Esophagus squamous epithelium (tissue), 5 donors: ENCODE measurements around the gene PANX2. TPM values are rescaled to one million over a fixed set of nuclear protein-coding genes. Genes with fewer than 3 reads are reported as not detected.
"Not testable (repeated sequence)": the region's sequence is repeated elsewhere in the genome, so short reads cannot be mapped to it uniquely, and the experiment has no call there.

Source experiments
- DNase-seq: peaks from one replicate; lab custom pipeline; 2025; lab: John Stamatoyannopoulos, UW
- H3K27ac ChIP-seq, 4 donors: fragments of 200-600 bp; sonication (generic); one replicate each; pipeline ENCODE4 v1.5.1; 2016 to 2019; ENCODE audit warnings: mild to moderate bottlenecking in 1 of 4
- H3K27me3 ChIP-seq, 4 donors: fragments of 200-600 bp; sonication (generic); 1 replicate in 3 of 4; 2 replicates in 1 of 4; pipeline versions ENCODE4 v1.5.1 to v1.6.0; 2017 to 2021; ENCODE audit warnings: antibody characterized with exemption in 1 of 4
- H3K36me3 ChIP-seq, 3 donors: fragments of 200-600 bp; sonication (generic); one replicate each; pipeline ENCODE4 v1.5.1; 2016 to 2019
- H3K4me1 ChIP-seq, 3 donors: fragments of 200-600 bp; sonication (generic); one replicate each; pipeline ENCODE4 v1.5.1; 2017 to 2019
- H3K4me3 ChIP-seq, 4 donors: fragments of 200-600 bp; sonication (generic); 1 replicate in 3 of 4; 2 replicates in 1 of 4; pipeline ENCODE4 v1.5.1; 2016 to 2019; ENCODE audit warnings: mild to moderate bottlenecking in 2 of 4, moderate library complexity in 1 of 4
- H3K9me3 ChIP-seq, 3 donors: fragments of 200-600 bp; sonication (generic); one replicate each; pipeline ENCODE4 v1.5.1; 2016 to 2019
- POLR2A ChIP-seq, 4 donors: fragments of 450-650 bp; IDR thresholded peaks; one replicate each; pipeline ENCODE4 v1.6.1; 2017; ENCODE audit warnings: antibody characterized with exemption in 4 of 4, mild to moderate bottlenecking in 4 of 4, moderate library complexity in 3 of 4
- WGBS, 2 donors: methylation state at CpG; one replicate each; pipeline ENCODE4 v1.1.5; 2018; 5-methylcytosine and 5-hydroxymethylcytosine counted together
- intact Hi-C: fragments of 100-400 bp; cut with DNase I; formaldehyde crosslinking; loops from one replicate; pipeline ENCODE4 v1.15.0; 2022
- total RNA-seq, 4 donors: library from RNA; depleted of rRNA; stranded (reverse); fragments of >200 nt; gene quantifications; one replicate each; pipeline ENCODE4 v1.1.0, GENCODE V29; 2016
- TF ChIP-seq, protein P1 (sequence below), 6 experiments: fragments of 450-650 bp in 4 of 6; fragments of 200-600 bp in 2 of 6; sonication (generic) in 2 of 6; IDR thresholded peaks; one replicate each; pipeline ENCODE4 v1.5.1; 2016 to 2019; ENCODE audit warnings: antibody characterized with exemption in 6 of 6, mild to moderate bottlenecking in 4 of 6, moderate library complexity in 4 of 6
- donor health status: DM: yes; HTN: yes; CAD: no.

PANX2 gene
- total RNA-seq, 4 donors from 2014 or later = 1.6 to 4.5 (median 3.4) TPM

DNA sequence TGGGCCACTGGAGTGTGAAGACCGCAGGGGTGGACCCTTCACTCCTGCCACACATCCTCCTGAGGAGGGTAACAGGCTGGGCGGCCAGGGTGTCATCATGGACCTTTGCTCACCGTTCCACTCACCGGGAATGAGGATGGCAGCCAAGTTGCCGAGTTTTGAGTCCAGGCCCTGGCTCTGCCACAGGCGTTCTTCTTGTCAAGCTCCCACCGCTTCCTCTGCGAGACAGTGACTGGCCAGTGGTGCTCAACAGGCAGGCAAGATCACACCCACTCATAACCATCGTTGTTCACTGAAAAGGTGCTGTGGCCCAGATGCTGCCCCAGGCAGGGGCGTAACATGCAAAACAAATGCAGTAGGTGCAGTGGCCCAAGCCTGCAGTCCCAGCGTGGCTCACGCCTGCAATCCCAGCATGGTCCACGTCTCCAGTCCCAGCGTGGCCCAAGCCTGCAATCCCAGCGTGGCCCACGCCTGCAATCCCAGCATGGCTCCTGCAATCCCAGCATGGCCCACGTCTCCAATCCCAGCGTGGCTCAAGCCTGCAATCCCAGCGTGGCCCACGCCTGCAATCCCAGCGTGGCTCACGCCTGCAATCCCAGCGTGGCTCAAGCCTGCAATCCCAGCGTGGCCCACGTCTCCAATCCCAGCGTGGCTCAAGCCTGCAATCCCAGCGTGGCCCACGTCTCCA, 5.0 kb upstream of the PANX2 start:
- intact Hi-C loops = no loop called here
- no peak for DNase-seq
- peaks cover 0 to 35% (median 2%) of the 10 kb centered on the region in 4 donors for H3K27me3 ChIP-seq
- 88 to 94% methylated on average over 8 to 9 of the region's 28 CpGs for WGBS, 2 donors
- no peak for TF ChIP-seq POLR2A (IDR thresholded peaks at IDR 0.05)
- TF ChIP-seq, protein P1, sequence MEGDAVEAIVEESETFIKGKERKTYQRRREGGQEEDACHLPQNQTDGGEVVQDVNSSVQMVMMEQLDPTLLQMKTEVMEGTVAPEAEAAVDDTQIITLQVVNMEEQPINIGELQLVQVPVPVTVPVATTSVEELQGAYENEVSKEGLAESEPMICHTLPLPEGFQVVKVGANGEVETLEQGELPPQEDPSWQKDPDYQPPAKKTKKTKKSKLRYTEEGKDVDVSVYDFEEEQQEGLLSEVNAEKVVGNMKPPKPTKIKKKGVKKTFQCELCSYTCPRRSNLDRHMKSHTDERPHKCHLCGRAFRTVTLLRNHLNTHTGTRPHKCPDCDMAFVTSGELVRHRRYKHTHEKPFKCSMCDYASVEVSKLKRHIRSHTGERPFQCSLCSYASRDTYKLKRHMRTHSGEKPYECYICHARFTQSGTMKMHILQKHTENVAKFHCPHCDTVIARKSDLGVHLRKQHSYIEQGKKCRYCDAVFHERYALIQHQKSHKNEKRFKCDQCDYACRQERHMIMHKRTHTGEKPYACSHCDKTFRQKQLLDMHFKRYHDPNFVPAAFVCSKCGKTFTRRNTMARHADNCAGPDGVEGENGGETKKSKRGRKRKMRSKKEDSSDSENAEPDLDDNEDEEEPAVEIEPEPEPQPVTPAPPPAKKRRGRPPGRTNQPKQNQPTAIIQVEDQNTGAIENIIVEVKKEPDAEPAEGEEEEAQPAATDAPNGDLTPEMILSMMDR (IDR thresholded peaks at IDR 0.05) = no peak
- no peak overlapping the region for H3K27ac ChIP-seq
- H3K4me3 ChIP-seq = no peak overlapping the region
- H3K36me3 ChIP-seq = no peaks in the 10 kb centered on the region
- H3K4me1 ChIP-seq = peaks cover 3 to 11% (median 11%) of the 10 kb centered on the region in 3 donors
- no peaks in the 10 kb centered on the region for H3K9me3 ChIP-seq

DNA sequence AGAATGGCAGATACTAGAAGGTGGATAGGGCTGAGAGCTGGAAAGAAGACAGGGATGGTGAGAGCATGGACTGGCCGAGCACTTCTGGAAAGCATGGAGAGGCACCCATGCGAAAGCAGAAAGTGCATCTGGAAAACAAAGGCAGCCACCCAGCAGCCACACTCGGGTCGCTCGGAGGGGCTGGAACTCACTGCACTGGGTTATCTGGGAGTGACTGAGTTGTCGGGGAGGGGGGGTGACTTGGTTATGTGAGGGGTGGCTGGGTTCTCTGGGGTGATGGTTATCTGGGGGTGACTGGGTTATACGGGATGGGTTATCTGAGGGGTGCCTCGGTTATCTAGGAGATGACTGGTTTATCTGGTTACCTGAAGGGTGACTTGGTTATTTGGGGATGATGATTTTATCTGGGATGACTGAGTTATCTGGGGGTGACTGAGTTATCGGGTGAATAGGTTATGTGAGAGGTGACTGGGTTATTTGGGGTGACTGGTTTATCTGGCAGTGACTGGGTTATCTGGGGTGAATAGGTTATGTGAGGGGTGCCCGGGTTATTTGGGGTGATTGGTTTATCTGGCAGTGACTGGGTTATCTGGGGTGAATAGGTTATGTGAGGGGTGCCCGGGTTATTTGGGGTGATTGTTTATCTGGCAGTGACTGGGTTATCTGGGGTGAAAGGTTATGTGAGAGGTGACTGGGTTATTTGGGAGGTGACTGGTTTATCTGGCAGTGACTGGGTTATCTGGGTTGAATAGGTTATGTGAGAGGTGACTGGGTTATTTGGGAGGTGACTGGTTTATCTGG, 2.6 kb upstream of the PANX2 start:
- Histone ChIP-seq H3K4me3 (no peak overlapping the region), H3K36me3 (no peaks in the 10 kb centered on the region), H3K27me3 (peaks cover 0 to 48% (median 2%) of the 10 kb centered on the region in 4 donors), H3K4me1 (peaks cover 3 to 28% (median 23%) of the 10 kb centered on the region in 3 donors), H3K9me3 (no peaks in the 10 kb centered on the region), H3K27ac (no peak overlapping the region)
- no peak for DNase-seq
- intact Hi-C loops = no loop called here
- no peak for TF ChIP-seq POLR2A (IDR thresholded peaks at IDR 0.05)
- TF ChIP-seq, protein P1 (IDR thresholded peaks at IDR 0.05) = no peak
- 62 to 69% methylated on average over 7 to 11 of the region's 11 CpGs for WGBS, 2 donors

DNA sequence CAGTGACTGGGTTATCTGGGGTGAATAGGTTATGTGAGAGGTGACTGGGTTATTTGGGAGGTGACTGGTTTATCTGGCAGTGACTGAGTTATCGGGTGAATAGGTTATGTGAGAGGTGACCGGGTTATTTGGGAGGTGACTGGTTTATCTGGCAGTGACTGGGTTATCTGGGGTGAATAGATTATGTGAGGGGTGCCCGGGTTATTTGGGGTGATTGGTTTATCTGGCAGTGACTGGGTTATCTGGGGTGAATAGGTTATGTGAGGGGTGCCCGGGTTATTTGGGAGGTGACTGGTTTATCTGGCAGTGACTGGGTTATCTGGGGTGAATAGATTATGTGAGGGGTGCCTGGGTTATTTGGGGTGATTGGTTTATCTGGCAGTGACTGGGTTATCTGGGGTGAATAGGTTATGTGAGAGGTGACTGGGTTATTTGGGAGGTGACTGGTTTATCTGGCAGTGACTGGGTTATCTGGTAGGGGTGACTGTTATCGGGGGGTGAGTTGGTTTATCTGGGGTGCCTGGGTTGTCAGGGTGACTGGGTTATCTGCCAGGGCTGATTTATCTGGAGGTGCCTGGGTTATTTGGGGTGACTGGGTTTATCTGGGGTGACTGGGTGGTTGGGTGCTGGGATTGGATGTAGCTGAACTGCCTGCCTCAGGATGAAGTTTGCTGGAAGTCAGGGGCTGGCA, 1.9 kb upstream of the PANX2 start:
- H3K9me3 ChIP-seq, DNase-seq, H3K36me3 ChIP-seq, intact Hi-C loops, H3K4me3 ChIP-seq, H3K27ac ChIP-seq: not testable (repeated sequence)
- peaks cover 3 to 28% (median 23%) of the 10 kb centered on the region in 3 donors for H3K4me1 ChIP-seq
- whole genome bisulfite sequencing, 2 donors = 70 to 79% methylated on average over 5 of the region's 5 CpGs
- peaks cover 0 to 55% (median 2%) of the 10 kb centered on the region in 4 donors for H3K27me3 ChIP-seq

DNA sequence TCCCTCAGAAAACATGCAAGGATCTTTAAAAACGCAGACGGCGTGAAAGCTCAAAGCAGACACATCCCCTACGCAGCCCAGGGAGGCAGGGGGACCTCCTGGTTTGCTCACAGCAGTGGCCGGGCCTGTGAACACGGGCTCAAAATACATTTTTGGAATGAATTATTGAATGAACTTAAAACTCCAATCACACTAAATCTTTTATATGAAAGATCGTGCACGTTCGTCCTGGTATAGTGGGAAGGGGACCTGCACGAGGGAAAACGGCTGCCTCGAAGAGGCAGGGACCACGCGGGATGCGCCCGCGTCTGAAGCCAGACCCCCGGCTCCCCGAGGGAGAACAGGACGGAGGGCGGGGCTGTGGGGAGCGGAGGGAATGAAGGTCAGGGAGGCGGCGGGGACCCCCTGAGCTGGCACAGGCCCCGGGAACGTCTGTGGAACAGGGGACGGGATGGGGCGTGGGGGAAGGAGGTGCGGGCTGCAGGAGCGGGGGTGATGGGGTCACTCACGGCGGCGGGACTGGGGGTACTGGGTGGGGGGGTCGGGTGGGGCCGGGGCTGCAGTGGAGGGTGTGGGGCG, 1.3 kb upstream of the PANX2 start:
- DNase-seq = no peak
- Histone ChIP-seq H3K9me3 (no peaks in the 10 kb centered on the region), H3K4me3 (peak overlapping the region; percentile 47 to 84 (median 57)), H3K4me1 (peaks cover 3 to 28% (median 23%) of the 10 kb centered on the region in 3 donors), H3K36me3 (no peaks in the 10 kb centered on the region), H3K27ac (peak overlapping the region in 2 of 4 donors; percentile 30 to 54), H3K27me3 (peaks cover 0 to 60% (median 2%) of the 10 kb centered on the region in 4 donors)
- TF ChIP-seq, protein P1 (IDR thresholded peaks at IDR 0.05) = no peak
- TF ChIP-seq POLR2A (IDR thresholded peaks at IDR 0.05) = no peak
- WGBS, 2 donors = 36 to 52% methylated on average over 9 to 11 of the region's 36 CpGs
- intact Hi-C loops = no loop called here

DNA sequence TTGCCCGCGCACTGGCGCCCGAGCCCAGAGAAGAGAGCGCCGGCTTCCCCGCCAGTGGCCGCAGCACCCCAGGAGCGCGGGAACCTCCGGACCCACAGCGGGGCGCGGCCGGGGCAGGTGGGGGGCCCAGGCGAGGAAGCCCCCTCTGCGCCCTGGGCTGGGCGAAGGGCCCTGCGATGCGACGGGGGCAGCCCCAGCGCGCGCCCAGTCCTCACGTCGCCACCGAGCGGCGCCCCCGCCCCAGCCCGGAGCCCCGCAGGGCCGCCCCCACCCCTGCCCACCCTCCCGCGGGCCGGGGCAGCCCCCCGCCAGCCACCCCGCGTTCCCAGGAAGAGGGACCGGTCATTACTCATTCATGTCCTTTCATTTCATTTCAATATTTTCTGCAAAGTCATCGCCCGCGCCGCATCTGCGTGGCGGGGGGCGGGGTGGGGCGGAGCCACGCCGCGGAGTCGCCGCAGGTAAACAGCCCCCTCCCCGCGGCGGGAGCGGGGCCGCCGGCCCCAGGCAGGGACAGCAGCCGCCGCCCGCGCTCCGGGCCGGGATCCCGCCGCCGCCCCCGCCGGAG, 673 bp upstream of the PANX2 start:
- Histone ChIP-seq H3K36me3 (no peaks in the 10 kb centered on the region), H3K4me3 (peak overlapping the region; percentile 47 to 84 (median 57)), H3K4me1 (peaks cover 3 to 28% (median 23%) of the 10 kb centered on the region in 3 donors), H3K9me3 (no peaks in the 10 kb centered on the region), H3K27me3 (peaks cover 0 to 65% (median 2%) of the 10 kb centered on the region in 4 donors), H3K27ac (peak overlapping the region in 3 of 4 donors; percentile 30 to 54 (median 44))
- WGBS, 2 donors = no CpG with 5 or more reads among the region's 70 CpGs
- no peak for DNase-seq
- no peak for TF ChIP-seq POLR2A (IDR thresholded peaks at IDR 0.05)
- TF ChIP-seq, protein P1 (IDR thresholded peaks at IDR 0.05) = no peak
- intact Hi-C loops = no loop called here
